ENCODE data around the gene PAX4.

Gene PAX4

DNA sequence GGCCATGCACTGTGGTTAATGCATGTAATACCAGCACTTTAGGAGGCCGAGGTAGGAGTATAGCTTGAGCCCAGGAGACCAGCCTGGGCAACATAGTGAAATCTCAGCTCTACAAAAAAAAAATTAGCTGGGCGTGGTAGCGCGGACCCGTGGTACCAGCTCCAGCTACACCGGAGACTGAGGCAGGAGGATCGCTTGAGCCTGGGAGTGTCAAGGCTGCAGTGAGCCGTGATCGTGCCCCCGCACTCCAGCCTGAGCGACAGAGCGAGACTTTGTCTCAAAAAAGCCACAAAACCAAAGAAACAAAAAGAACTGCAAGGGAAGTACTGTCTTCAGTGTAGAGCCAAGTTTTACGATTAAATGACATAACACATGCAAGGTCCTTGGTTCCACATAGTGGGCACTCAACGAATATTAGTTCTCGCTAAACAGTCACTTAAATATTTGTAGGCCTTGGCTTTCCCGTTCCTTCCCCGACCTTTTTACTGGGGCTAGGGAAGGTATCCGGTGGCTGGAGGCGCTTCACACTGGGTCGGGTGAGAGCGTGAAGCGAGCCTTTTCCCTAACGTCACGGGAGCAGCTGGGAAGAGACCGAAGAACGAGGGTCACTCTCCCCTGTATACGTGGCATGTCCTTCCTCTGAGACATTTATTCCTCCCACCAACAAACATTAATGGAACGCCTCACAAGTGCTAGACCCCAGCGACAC lies 33.1 kb upstream of the PAX4 start:
- peak; percentile 7 for ATAC-seq
- TF ChIP-seq ISL1 (CRISPR knock-in tag; IDR thresholded peaks at IDR 0.05) (no peak), ARNTL (CRISPR knock-in tag; IDR thresholded peaks at IDR 0.05; ENCODE audit: borderline replicate concordance, low read depth) (no peak), TOX (CRISPR knock-in tag; IDR thresholded peaks at IDR 0.05; ENCODE audit: borderline replicate concordance) (no peak), SNAI2 (CRISPR knock-in tag; IDR thresholded peaks at IDR 0.05) (no peak), ZNF70 (CRISPR knock-in tag; IDR thresholded peaks at IDR 0.05) (no peak), ZNF565 (CRISPR knock-in tag; conservative IDR thresholded peaks at IDR 0.05; ENCODE audit: low read depth) (no peak), CSDC2 (CRISPR knock-in tag; IDR thresholded peaks at IDR 0.05) (no peak), OSR1 (CRISPR knock-in tag; IDR thresholded peaks at IDR 0.05) (no peak), ZC3H10 (CRISPR knock-in tag; IDR thresholded peaks at IDR 0.05) (no peak), PPARA (CRISPR knock-in tag; IDR thresholded peaks at IDR 0.05; ENCODE audit: borderline replicate concordance) (no peak), ZFP3 (CRISPR knock-in tag; IDR thresholded peaks at IDR 0.05) (no peak), BACH2 (CRISPR knock-in tag; IDR thresholded peaks at IDR 0.05; ENCODE audit: borderline replicate concordance) (no peak), RARB (CRISPR knock-in tag; IDR thresholded peaks at IDR 0.05) (no peak), GLIS3 (CRISPR knock-in tag; IDR thresholded peaks at IDR 0.05) (no peak; the same call in 1 of the 2 replicates), POU6F1 (CRISPR knock-in tag; IDR thresholded peaks at IDR 0.05; ENCODE audit: borderline replicate concordance, low read depth) (no peak), ZNF8 (CRISPR knock-in tag; IDR thresholded peaks at IDR 0.05) (no peak), ESRRG (CRISPR knock-in tag; IDR thresholded peaks at IDR 0.05) (no peak)
- TF ChIP-seq, protein P1, sequence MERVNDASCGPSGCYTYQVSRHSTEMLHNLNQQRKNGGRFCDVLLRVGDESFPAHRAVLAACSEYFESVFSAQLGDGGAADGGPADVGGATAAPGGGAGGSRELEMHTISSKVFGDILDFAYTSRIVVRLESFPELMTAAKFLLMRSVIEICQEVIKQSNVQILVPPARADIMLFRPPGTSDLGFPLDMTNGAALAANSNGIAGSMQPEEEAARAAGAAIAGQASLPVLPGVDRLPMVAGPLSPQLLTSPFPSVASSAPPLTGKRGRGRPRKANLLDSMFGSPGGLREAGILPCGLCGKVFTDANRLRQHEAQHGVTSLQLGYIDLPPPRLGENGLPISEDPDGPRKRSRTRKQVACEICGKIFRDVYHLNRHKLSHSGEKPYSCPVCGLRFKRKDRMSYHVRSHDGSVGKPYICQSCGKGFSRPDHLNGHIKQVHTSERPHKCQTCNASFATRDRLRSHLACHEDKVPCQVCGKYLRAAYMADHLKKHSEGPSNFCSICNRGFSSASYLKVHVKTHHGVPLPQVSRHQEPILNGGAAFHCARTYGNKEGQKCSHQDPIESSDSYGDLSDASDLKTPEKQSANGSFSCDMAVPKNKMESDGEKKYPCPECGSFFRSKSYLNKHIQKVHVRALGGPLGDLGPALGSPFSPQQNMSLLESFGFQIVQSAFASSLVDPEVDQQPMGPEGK (CRISPR knock-in tag; IDR thresholded peaks at IDR 0.05; ENCODE audit: borderline replicate concordance), result no peak
- TF ChIP-seq, protein P2, sequence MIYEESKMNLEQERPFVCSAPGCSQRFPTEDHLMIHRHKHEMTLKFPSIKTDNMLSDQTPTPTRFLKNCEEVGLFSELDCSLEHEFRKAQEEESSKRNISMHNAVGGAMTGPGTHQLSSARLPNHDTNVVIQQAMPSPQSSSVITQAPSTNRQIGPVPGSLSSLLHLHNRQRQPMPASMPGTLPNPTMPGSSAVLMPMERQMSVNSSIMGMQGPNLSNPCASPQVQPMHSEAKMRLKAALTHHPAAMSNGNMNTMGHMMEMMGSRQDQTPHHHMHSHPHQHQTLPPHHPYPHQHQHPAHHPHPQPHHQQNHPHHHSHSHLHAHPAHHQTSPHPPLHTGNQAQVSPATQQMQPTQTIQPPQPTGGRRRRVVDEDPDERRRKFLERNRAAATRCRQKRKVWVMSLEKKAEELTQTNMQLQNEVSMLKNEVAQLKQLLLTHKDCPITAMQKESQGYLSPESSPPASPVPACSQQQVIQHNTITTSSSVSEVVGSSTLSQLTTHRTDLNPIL (CRISPR knock-in tag; IDR thresholded peaks at IDR 0.05; ENCODE audit: low read depth), result no peak

GRCh38 chr7:127648986-127649385 lies 31.0 kb upstream of the PAX4 start:
- ATAC-seq, result no peak
- TF ChIP-seq, protein P1 (CRISPR knock-in tag; IDR thresholded peaks at IDR 0.05; ENCODE audit: borderline replicate concordance), result no peak
- no peak for TF ChIP-seq BACH2 (CRISPR knock-in tag; IDR thresholded peaks at IDR 0.05; ENCODE audit: borderline replicate concordance)
- TF ChIP-seq CSDC2 (CRISPR knock-in tag; IDR thresholded peaks at IDR 0.05), result no peak

DNA sequence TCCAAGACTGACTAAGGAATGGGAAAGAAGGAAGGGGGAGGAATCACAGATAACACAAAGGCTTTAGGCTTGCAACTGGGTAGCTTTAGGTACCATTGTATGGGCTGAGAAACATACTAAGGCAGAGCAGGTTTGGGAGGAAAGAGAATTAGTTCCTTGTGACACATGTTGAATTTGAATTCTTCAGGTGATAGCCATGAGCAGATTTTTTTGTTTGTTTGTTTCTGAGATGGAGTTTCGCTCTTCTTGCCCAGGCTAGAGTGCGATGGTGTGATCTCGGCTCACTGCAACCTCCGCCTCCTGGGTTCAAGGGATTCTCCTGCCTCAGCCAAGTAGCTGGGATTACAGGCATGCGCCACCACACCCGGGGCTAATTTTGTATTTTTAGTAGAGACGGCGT lies 29.7 kb upstream of the PAX4 start:
- ATAC-seq, result no peak
- TF ChIP-seq CSDC2 (CRISPR knock-in tag; IDR thresholded peaks at IDR 0.05), result no peak
- no peak for TF ChIP-seq ZNF70 (CRISPR knock-in tag; IDR thresholded peaks at IDR 0.05)
- TF ChIP-seq, protein P2 (CRISPR knock-in tag; IDR thresholded peaks at IDR 0.05; ENCODE audit: low read depth), result no peak
- no peak for TF ChIP-seq GLIS3 (CRISPR knock-in tag; IDR thresholded peaks at IDR 0.05)
- TF ChIP-seq ESRRG (CRISPR knock-in tag; IDR thresholded peaks at IDR 0.05), result no peak
- TF ChIP-seq POU6F1 (CRISPR knock-in tag; IDR thresholded peaks at IDR 0.05; ENCODE audit: borderline replicate concordance, low read depth), result no peak
- no peak for TF ChIP-seq ZFP3 (CRISPR knock-in tag; IDR thresholded peaks at IDR 0.05)
- no peak for TF ChIP-seq RARB (CRISPR knock-in tag; IDR thresholded peaks at IDR 0.05)
- TF ChIP-seq, protein P1 (CRISPR knock-in tag; IDR thresholded peaks at IDR 0.05; ENCODE audit: borderline replicate concordance), result no peak
- TF ChIP-seq BACH2 (CRISPR knock-in tag; IDR thresholded peaks at IDR 0.05; ENCODE audit: borderline replicate concordance), result no peak
- no peak for TF ChIP-seq SNAI2 (CRISPR knock-in tag; IDR thresholded peaks at IDR 0.05)
- TF ChIP-seq ZNF8 (CRISPR knock-in tag; IDR thresholded peaks at IDR 0.05), result no peak
- TF ChIP-seq ZFP30 (CRISPR knock-in tag; IDR thresholded peaks at IDR 0.05), result no peak
- TF ChIP-seq TOX (CRISPR knock-in tag; IDR thresholded peaks at IDR 0.05; ENCODE audit: borderline replicate concordance), result no peak
